HG03060 (cell line): ENCODE data around the gene SLC18A2.
"Not testable (repeated sequence)": the region's sequence is repeated elsewhere in the genome, so short reads cannot be mapped to it uniquely, and the experiment has no call there.

Experiments
- ATAC-seq: cut with Tn5 transposase; IDR thresholded peaks from one replicate; pipeline ENCODE4 v1.9.1; 2021; ENCODE audit warnings: low read depth, moderate number of reproducible peaks; ENCODE audit not compliant: unreplicated experiment

The SLC18A2 gene

GRCh38 chr10:117230107-117230506, 10.8 kb upstream of the SLC18A2 start:
- not testable (repeated sequence) for ATAC-seq

GRCh38 chr10:117237401-117237991, 3.4 kb upstream of the SLC18A2 start:
- no peak for ATAC-seq

- ATAC-seq = no peak
Measured at GRCh38 chr10:117239051-117239450, 1.9 kb upstream of the SLC18A2 start.

DNA sequence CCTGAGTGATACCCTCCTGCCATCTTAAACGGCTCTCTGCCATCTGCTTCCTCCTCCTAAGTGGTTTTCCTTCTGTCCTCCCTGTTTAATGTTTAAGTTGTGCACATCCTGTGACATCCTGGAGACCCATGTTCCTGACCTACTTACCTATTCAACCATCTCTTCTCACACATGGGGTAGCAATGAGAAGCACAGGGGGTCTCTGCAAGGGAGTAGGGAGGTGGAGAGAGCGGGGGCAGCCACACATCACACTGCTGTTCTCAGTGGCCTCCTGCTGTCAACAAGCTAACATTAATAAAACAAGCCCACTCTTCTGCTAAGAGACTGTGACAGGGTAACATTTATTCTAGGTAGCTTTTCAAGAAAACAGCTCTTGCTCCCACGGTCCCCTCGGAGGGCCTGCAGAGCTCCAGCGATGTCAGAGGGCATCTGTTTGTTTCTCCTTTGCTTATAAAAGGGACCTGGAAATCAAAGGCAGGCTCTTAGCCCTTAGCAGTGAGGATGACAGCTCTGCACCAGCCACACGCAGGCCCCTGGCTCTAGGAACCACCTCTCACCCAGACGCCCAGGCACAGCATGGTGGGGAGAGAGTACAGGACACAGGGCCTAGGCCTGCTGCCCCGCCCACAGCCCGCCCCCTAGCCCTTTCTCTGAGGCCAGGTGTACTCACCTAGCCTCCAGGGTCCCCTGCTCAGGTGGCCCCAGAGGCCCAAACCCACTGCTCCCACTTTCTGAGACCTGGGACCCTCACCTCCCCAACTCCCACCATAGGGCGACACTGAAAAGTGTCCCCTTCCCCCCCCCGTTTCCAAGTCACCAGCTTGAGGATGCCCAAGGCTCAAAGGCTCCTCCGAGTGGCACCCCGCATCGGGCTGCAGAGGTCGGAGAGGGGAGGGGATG, 943 bp upstream of the SLC18A2 start:
- ATAC-seq = no peak

DNA sequence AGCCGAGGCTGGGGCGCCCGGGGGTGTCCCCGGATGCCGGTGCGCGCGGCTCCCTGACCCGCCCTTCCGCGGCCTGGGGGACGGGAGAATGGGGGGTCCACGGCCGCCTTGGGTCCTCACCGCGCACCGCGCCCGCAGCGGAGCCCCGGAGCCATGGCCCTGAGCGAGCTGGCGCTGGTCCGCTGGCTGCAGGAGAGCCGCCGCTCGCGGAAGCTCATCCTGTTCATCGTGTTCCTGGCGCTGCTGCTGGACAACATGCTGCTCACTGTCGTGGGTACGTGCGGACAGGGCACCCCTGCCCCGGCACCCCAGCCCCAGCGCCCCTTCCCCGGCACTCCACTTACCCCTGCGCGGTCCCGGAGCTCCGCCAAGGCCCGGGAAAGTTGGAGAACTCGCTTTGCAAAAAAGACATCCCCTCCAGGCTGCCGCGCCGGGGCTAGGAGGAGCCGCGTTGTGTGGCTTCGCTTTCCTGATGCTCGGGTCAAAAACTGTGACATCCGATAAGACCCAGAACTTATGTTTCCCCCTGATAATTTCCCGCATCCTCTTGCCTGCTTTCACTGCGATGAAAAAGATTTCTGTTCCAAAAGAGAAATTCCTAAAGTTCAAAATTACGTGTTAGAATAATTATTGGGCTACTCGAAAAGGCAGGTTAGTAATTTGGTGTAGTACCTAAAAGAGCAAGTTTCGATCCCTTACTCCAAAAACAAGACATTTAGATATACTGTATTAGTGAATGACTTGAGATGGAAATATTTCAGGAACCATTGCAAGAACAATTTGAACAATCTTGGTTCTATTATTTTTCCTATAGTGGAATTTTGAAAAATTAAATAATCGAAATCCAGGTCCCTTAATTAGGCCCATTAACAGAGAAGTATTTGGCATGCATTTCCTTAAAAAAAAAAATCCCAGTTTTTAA, 888 bp downstream of the SLC18A2 start:
- ATAC-seq = no peak

- no peak for ATAC-seq
Measured at GRCh38 chr10:117242463-117242832, 1.5 kb downstream of the SLC18A2 start.

GRCh38 chr10:117246997-117247671, 6.2 kb downstream of the SLC18A2 start:
- ATAC-seq = no peak

GRCh38 chr10:117248750-117249465, 8.0 kb downstream of the SLC18A2 start:
- no peak for ATAC-seq

DNA sequence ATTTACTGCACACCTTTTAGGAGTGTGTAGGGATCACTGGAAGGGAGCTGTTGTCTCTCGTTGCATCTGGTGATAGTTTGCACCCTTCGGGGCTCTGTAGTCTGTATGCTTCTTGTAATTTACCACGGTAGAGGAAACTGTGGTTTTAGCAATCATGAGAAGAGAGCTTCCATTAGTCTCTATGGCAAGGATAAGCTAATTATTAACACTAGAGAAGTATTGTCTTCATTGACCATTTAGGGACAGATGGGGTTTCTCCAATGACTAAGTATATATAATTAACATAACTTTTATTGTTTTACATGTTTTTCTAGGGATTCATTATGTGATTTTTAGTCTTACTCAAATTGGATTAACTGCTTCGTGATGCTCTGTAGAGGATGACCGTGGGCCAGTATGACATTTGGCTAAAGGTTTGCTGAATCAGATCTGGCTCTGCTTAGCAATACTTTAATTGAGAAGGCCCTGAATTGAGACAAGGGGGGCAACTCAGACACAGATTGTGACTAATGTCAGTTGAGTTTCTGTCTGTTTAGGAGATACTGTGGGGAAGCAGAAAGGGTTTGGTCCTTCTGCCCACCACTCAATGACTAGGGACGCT, 8.7 kb downstream of the SLC18A2 start:
- ATAC-seq = peak; percentile 73

- no peak for ATAC-seq
Measured at GRCh38 chr10:117250411-117250810, 9.5 kb downstream of the SLC18A2 start.

DNA sequence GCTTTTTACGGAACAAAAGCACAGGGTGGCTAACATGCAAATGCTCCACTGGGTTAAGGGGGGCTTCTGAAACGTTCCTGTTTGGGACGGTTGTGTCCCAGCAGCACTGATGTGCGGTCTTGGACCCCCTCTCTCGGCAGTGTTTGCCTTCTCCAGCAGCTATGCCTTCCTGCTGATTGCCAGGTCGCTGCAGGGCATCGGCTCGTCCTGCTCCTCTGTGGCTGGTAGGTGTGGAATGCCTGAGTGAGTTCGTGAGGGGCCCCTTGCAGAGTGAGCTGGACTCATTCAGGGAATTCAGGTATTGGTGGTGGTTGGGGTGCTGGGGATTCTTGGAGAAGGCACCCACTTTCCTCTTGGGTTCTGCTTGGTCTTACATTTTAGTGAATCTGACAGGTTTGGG, 13.0 kb downstream of the SLC18A2 start:
- no peak for ATAC-seq

GRCh38 chr10:117254338-117254737, 13.4 kb downstream of the SLC18A2 start:
- no peak for ATAC-seq

DNA sequence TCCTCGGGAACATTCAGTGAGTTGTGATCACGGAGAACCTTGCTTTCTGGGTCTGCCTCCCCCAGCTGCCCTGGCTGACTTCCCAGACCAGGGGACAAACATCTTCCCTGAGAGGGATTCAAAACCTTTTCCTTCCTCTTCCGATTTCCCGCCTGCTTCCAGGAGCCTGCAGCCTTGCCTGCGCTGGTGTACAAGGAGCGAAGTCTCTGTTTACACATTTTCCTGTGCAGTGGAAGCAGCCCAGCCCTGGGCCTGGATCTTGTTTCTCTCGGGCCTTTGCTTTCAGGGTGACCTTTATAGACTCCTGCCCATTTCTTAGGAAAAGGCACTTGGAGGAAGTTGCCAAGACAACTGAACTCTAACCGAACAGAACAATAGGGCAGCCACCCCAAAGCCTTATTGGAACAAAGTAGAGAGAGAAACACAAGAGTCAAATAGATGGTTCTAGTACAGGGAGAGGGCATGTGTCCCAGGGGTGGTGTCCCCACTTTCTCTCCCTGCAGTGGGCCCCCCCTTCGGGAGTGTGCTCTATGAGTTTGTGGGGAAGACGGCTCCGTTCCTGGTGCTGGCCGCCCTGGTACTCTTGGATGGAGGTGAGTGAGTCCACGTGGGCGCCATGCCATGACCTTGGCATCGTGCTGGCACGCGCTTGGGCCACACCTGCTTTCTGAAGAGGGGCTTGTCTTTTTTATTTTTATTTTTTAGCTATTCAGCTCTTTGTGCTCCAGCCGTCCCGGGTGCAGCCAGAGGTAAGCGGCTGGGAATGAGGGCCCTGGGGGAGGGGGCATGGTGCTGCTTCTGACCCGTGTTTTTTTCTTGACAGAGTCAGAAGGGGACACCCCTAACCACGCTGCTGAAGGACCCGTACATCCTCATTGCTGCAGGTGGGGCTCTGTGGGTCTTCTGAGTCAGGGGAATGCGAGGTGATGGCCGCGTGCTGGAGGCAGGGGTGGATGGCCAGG, 14.1 kb downstream of the SLC18A2 start:
- ATAC-seq = no peak

- ATAC-seq = no peak
Measured at GRCh38 chr10:117255835-117256460, 15.0 kb downstream of the SLC18A2 start.

DNA sequence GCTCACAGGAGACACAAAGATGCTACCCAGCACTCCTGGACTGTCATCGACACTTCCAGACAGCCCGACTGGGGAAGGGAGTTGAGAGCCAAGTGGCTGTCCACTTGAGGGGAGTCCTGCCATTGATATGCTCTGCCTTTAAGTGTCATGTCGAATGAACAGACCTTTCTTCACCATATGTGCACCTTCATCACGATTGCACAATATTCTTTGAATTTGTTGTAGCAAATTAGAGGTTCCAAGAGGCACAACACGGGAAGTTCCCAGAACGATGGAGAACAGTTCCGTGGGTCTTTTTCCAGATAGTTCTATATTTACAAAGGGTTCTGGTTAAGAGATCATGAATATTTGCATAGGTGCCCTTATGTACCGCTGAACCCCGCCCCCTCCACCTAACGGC, 16.0 kb downstream of the SLC18A2 start:
- ATAC-seq = no peak

GRCh38 chr10:117257721-117258120, 16.8 kb downstream of the SLC18A2 start:
- no peak for ATAC-seq

DNA sequence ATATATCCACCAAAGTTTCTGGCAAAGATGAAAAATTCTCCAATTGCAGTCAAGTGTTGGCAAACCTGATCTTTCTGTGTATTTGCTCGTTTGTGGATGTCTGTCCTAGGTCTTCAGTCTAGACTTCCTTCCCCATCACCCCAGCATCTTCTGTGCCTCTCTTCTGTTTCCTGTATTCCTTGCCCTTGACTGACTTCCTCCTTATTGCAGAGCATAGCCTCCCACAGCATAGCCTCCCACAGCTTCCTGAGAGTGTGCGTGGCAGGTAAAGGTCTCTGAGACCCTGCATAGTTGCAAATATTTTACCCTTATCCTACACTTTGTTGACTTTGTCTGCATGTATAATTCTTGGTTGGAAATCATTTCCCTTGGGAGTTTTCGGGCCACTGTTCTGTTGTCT, 18.4 kb downstream of the SLC18A2 start:
- no peak for ATAC-seq

GRCh38 chr10:117260084-117260483, 19.2 kb downstream of the SLC18A2 start:
- no peak for ATAC-seq
